Heart right ventricle (tissue), 16 donors: ENCODE results near the gene COLEC12. TPM values are rescaled to one million over a fixed set of nuclear protein-coding genes. Genes with fewer than 3 reads are reported as not detected.

Source experiments
- ATAC-seq, 8 donors: fragments of 200-7000 bp; cut with Tn5 transposase; one replicate each; pipeline ENCODE4 v1.9.1; 2020; ENCODE audit warnings: mild to moderate bottlenecking in 8 of 8, moderate library complexity in 8 of 8, moderate number of reproducible peaks in 1 of 8
- DNase-seq, 2 donors: peaks; one replicate each; pipeline ENCODE4 v3.0.0-alpha.2; 2020
- H3K27ac ChIP-seq, 10 donors: fragments of 200-600 bp; sonication (generic) in 2 of 10; one replicate each; pipeline versions ENCODE4 v1.5.0 to v1.8.0; 2020 to 2022; ENCODE audit warnings: mild to moderate bottlenecking in 3 of 10
- H3K27me3 ChIP-seq, 7 donors: fragments of 200-600 bp; one replicate each; pipeline ENCODE4 v1.8.0; 2021 to 2022; ENCODE audit warnings: mild to moderate bottlenecking in 2 of 7
- H3K36me3 ChIP-seq, 9 donors: fragments of 200-600 bp; sonication (generic) in 1 of 9; one replicate each; pipeline versions ENCODE4 v1.5.0 to v1.8.0; 2020 to 2022; ENCODE audit warnings: mild to moderate bottlenecking in 2 of 9
- H3K4me1 ChIP-seq, 9 donors: fragments of 200-600 bp; sonication (generic) in 1 of 9; one replicate each; pipeline versions ENCODE4 v1.5.0 to v1.8.0; 2020 to 2022; ENCODE audit warnings: mild to moderate bottlenecking in 4 of 9
- H3K4me3 ChIP-seq, 10 donors: fragments of 200-600 bp; sonication (generic) in 2 of 10; one replicate each; pipeline versions ENCODE4 v1.5.0 to v1.8.0; 2020 to 2022; ENCODE audit warnings: mild to moderate bottlenecking in 7 of 10, moderate library complexity in 2 of 10
- H3K9me3 ChIP-seq, 11 donors: fragments of 200-600 bp in 10 of 11; sonication (generic) in 2 of 11; one replicate each; pipeline versions ENCODE4 v1.5.0 to v1.8.0; 2013 to 2022; ENCODE audit warnings: mild to moderate bottlenecking in 2 of 11, control low read depth in 1 of 11, moderate library complexity in 1 of 11
- CTCF ChIP-seq, 9 donors: fragments of 200-600 bp; sonication (generic) in 2 of 9; IDR thresholded peaks; one replicate each; pipeline versions ENCODE4 v1.5.0 to v1.8.0; 2021 to 2022; ENCODE audit warnings: antibody characterized with exemption in 9 of 9, mild to moderate bottlenecking in 5 of 9, moderate library complexity in 1 of 9
- WGBS, 2 donors: extraction: QIAGEN DNeasy Blood & Tissue Kit; methylation state at CpG; one replicate each; pipeline ENCODE4 v1.1.7; 2013; ENCODE audit warnings: inconsistent platforms in 1 of 2; 5-methylcytosine and 5-hydroxymethylcytosine counted together
- intact Hi-C, 10 donors: fragments of 100-400 bp; cut with DNase I; formaldehyde crosslinking; loops; one replicate each; pipeline versions ENCODE4 v1.11.1 to v1.14.2; 2022
- polyA plus RNA-seq, 2 donors: library from polyadenylated mRNA; stranded (reverse); fragments of 200-250 nt; gene quantifications; one replicate each; pipeline ENCODE4 v1.2.3, GENCODE V29; 2013
- total RNA-seq, 10 donors: library from RNA; stranded (reverse); fragmentation: NEBNext Ultra II Directional in 3 of 10; extraction: Animal tissue kit (Norgen Biotek cat#: 25700) in 3 of 10; gene quantifications; one replicate each; pipeline versions ENCODE4 v1.2.1 to v1.2.4, GENCODE V29; 2021 to 2023
- donor health status: Arrhythmogenic right ventricular cardiomyopathy.
- donor health status: ischemic (EF 13 %, LVEDD 7.1; RV severe dilation, severe dysfunction).
- donor health status: healthy with polysubstance abuse.
- donor health status: DM: no; HTN: yes; CAD: no.
- donor health status: DM: no; HTN: no; CAD: no.
- donor health status: ischemic (EF 25% LVEDD 6.9; RV normal size, moderate dysfunction).
- donor health status: ischemic (EF 25% LVEDD 5.7; RV mildly dilated, moderate dysfunction).
- donor health status: healthy.
- donor health status: DM: yes; HTN: yes; CAD: no.
- donor health status: Ischemic cardiomyopathy.
- donor health status: ischemic (EF 35%, LVEDD 5.7; RV mildly dilated, moderate dysfunction).
- donor health status: nonischemic (EF 11% LVEDD 7.7; RV severe dilation, severe dysfunction).
- donor health status: DM: yes; HTN: yes; CAD: no.
- donor health status: PGD.
- donor health status: ischemic (EF 29% LVEDD 5.4; RV normal size, mild dysfunction).
- donor health status: nonischemic (EF 23%, LVEDD 6.1; RV moderate dilation, normal function).

The COLEC12 gene
- total and polyA plus RNA-seq, 12 donors, result 2.8 to 15.4 (median 6.2) TPM

DNA sequence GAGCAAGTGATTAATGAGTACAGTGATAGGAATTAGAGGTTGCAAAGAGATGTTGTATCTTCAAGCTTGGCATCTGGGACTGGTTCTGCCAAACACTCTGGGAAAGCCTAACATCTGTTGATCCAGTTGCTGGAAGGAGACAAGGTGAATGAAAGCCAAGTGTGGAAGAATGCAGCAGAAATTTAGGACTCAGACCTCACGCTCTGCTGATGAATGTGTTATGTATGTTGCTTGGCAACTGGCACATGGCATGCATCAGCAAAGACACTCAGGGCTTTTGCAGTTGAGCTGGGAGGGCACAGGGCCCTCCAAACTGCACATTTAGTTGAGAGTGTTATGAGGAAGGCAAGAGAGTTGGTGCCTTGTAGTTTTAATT, 105.5 kb downstream of the COLEC12 start:
- H3K4me3 ChIP-seq, result no peak overlapping the region
- WGBS, 2 donors, result 22 to 34% methylated on average over 1 of the region's 1 CpG
- intact Hi-C loops, result no loop called here
- H3K27ac ChIP-seq, result peak overlapping the region in 5 of 10 donors; percentile 10 to 68 (median 54)
- DNase-seq (no peak), ATAC-seq (peak; percentile 67 to 90 (median 79))
- no peaks in the 10 kb centered on the region for H3K36me3 ChIP-seq
- no peaks in the 10 kb centered on the region for H3K27me3 ChIP-seq
- peaks cover 8 to 54% (median 24%) of the 10 kb centered on the region in 9 donors for H3K4me1 ChIP-seq
- TF ChIP-seq CTCF (IDR thresholded peaks at IDR 0.05), result no peak
- H3K9me3 ChIP-seq, result no peaks in the 10 kb centered on the region

- 86 to 93% methylated on average over 6 of the region's 6 CpGs for WGBS, 2 donors
These were observed 106.1 kb downstream of the COLEC12 start for GRCh38 chr18:394262-394986.

GRCh38 chr18:393574-393957, 106.9 kb downstream of the COLEC12 start:
- peaks cover 8 to 56% (median 21%) of the 10 kb centered on the region in 9 donors for H3K4me1 ChIP-seq
- peak in 1 of 8 donors; percentile 34 for ATAC-seq
- no peaks in the 10 kb centered on the region for H3K27me3 ChIP-seq
- H3K9me3 ChIP-seq, result no peaks in the 10 kb centered on the region
- no peaks in the 10 kb centered on the region for H3K36me3 ChIP-seq
- H3K27ac ChIP-seq, result no peak overlapping the region
- TF ChIP-seq CTCF (IDR thresholded peaks at IDR 0.05), result no peak
- intact Hi-C loops, result no loop called here
- DNase-seq, result no peak
- no peak overlapping the region for H3K4me3 ChIP-seq
- WGBS, 2 donors, result 66% methylated on average over 6 of the region's 6 CpGs

More at GRCh38 chr18:394262-394986, 106.1 kb downstream of the COLEC12 start:
- Histone ChIP-seq H3K4me3 (no peak overlapping the region), H3K36me3 (no peaks in the 10 kb centered on the region), H3K27me3 (no peaks in the 10 kb centered on the region), H3K4me1 (peaks cover 8 to 60% (median 22%) of the 10 kb centered on the region in 9 donors), H3K27ac (peak overlapping the region in 4 of 10 donors; percentile 10 to 68 (median 56)), H3K9me3 (no peaks in the 10 kb centered on the region)
- no peak for TF ChIP-seq CTCF (IDR thresholded peaks at IDR 0.05)
- ATAC-seq (no peak), DNase-seq (no peak)
- intact Hi-C loops, result no loop called here

- intact Hi-C loops, result no loop called here
- ATAC-seq, result peak in 2 of 8 donors; percentile 18 to 29
These were observed 107.5 kb downstream of the COLEC12 start for GRCh38 chr18:392928-393573.

More at GRCh38 chr18:392928-393573, 107.5 kb downstream of the COLEC12 start:
- no peak overlapping the region for H3K4me3 ChIP-seq
- no peaks in the 10 kb centered on the region for H3K36me3 ChIP-seq
- no peaks in the 10 kb centered on the region for H3K9me3 ChIP-seq
- peaks cover 8 to 53% (median 21%) of the 10 kb centered on the region in 9 donors for H3K4me1 ChIP-seq
- TF ChIP-seq CTCF (IDR thresholded peaks at IDR 0.05), result no peak
- H3K27me3 ChIP-seq, result no peaks in the 10 kb centered on the region
- H3K27ac ChIP-seq, result peak overlapping the region in 2 of 10 donors; percentile 34 to 35
- DNase-seq, result peak in 1 of 2 donors; percentile 32
- WGBS, 2 donors, result 70 to 75% methylated on average over 6 of the region's 6 CpGs
